HG03457 (cell line): ENCODE results near the gene PRDM12.

Source experiments
- ATAC-seq: cut with Tn5 transposase; IDR thresholded peaks from one replicate; pipeline ENCODE4 v1.9.1; 2021; ENCODE audit warnings: moderate number of reproducible peaks; ENCODE audit not compliant: unreplicated experiment

The PRDM12 gene

DNA sequence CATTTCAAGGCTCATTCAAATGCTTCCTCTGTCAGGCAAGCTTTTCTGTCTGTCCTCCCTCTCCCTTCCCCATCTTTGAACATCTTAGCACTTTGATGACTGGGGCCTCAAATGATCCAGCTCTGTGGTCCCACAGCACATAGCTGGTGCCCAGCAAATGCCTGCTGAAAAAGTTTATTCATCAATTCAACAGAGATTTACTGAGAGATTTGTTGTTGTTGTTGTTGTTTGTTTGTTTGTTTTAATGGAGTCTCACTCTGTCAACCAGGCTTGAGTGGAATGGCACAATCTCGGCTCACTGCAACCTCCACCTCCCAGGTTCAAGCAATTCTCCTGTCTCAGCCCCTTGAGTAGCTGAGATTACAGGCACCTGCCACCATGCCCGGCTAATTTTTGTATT, 23.2 kb downstream of the PRDM12 start:
- ATAC-seq: no peak

DNA sequence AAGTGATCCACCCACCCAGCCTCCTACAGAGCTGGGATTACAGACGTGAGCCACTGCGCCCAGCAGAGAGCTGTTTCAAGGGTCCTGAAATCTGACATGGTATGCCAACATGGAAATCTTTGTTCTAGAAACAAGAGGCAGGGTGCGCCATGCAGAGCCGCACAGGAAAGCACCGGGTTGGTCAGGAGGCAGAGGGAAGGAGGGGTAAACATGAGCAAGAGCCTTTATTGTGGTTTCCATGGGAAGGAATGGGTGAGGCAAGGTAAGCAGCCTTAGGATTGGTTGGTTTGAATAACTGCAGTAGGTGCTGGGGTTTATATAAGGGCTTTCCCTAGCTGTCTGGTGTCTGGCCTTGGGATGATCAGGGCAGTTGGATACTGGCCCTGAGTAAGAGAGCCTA, 23.7 kb downstream of the PRDM12 start:
- ATAC-seq: no peak

DNA sequence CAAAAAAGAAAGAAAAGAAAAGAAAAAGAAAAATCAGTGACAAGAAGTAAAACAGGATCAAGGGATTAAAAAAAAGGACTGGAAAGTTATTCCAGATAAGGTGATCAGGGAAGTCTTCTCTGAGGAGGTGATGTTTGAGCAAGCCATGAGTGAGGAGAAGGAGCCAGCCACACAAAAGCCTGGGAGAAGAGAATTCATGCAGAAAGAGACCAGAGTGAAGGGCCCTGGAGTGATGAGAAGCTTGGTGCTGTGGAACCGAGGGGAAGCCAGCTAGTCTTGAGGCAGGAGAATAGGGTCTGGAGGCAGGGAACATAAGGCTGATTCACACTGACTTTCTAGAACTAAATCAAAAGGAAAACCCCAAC, 25.2 kb downstream of the PRDM12 start:
- ATAC-seq: no peak

DNA sequence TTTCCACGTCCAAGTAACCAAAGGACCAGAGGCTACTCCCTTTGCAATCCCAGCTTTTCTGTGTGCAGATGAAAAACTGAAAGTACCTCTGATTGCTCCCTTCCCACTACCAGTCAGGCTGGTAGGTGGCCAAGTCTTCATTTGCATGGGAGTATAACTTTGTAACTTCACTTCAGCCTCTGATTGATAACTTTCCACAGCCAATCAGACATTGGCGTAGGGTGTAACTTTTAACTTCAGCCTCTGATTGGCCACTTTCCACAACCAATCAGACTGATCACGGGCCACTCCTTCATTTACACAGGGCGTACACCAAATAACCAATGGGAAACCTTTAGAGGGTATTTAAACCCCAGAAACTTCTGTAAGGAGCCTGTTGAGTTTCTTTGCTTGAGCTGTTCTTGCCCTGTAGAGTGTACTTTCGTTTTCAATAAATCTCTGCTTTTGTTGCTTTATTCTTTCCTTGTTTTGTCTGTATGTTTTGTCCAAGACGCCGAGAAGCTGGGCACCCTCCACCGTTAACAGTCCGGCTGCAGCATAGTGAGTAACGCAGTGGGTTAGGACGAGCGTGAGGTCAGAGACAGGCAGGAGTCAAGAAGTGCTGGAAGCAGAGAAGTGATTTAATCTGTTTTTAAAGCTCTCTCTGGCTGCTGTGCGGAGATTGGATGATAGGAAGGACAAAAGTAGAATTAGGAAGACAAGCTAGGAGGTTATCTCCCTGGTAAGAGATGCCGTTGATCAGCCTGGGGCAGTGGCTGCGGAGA, 25.7 kb downstream of the PRDM12 start:
- ATAC-seq: no peak

DNA sequence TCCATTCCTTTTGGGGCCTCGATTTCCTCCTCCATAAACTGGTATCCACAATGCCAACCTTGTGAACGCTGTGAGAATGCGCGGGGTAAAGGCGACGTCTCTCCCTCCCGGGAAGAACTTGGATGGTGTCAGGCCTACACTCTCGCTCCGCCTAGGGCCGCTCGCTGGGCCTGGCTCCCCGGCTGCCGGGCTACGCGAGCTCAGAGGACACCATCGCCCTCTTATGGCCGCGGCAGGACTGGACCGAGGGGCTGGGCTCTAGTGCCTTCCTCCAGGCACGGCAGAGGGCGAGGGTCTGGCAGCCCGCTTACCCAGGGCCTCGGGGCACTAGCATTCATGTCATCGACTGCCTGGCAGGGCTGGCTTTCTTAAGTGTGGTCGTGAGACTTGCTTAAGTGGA, 27.9 kb downstream of the PRDM12 start:
- ATAC-seq: no peak

DNA sequence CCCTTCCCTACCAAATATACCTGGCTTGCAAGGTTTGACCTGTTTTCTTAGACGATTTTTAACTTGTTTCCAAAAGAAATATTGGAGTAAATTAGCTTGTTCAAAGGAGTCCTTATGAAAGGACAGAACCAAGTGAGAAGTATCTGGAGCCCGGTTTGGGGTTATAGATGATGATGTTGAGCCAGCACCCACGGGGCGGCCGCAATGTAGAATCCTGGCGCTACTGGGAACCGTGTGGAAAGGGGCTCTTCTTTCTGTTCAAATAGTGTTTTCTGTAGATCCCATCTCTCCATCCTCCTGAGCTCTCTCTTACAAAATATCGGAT, 28.7 kb downstream of the PRDM12 start:
- no peak for ATAC-seq

DNA sequence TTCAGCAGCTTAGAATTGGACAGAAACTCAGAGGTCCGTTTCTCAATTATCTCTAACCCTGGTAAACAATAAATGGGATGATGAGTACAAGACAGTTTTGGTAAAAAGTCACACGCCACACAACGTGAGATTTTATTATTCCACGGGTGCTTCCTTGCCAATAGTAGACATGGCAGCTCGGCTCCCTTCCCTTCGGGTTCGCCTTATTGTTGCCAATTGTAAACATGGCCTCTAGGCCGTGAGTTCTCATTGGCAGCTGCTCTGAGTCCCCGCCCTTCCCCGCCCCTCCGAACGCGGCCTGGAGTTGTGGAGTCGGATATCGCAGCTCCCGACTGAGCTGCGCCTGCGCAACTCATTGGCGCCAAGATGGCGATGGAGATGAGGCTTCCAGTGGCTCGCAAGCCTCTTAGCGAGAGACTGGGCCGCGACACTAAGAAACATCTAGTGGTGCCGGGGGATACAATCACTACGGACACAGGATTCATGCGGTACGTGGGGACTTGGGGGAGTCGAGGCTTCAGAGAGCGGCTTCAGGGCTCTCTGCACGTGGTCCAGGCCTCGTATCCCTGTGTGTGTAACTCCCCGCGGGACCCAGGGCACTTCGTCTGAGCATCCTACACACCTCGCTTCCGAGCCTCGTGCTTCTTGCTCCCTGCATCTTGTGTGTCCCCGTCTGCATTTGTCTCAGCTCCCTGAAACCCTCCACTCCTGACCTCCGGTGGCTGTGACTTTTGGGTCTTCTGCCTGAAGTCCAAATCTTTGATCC, 29.2 kb downstream of the PRDM12 start, which contains the start of gene EXOSC2:
TSS of gene EXOSC2 (plus strand) at position 355 of the 766 bp plus-strand sequence. CDS start at position 367, 12 bp downstream.
- ATAC-seq: peak; percentile 67

DNA sequence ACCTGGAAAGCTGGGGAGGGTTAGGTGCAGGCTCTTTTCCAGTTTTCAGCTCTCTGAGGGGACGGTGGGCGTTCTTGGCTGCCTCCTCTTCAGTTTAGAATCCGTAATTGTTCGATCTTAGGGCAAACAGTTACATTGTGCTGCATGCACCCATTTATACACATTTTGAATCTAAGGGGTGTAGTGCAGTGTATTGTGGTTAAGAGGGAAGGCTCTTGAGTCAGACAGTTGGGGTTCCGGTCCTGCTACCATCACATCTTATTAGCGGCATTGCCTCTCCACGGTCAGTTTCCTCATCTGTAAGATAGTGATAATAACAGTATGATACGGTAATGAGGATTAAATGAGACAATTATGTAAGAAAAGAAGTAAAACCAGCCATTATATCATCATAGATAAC, 29.8 kb downstream of the PRDM12 start:
- ATAC-seq: no peak

DNA sequence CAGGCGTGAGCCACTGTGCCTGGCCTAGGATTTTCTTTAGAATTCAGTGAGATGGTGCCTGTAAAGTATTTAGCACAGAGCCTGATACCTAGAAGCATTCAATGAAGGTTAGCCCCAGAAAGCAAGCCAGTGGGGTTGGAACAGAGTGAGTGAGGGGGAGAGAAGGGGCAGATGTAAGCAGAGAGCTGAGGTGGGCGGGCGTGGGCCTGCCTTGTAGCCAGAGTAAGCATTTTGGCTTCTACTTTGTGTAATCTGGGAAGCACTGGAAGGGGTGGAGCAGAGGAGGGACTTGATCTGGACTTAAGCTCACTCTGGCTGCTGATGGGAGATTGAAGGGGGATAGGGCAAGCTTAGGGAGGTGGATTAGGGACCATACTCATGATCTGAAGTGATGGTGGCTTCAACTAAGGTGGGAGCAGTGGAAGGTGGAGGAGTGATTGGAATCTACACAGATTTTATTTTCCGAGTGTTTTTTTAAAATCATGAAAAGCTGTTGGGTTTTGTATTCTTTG, 31.8 kb downstream of the PRDM12 start:
- ATAC-seq: no peak

DNA sequence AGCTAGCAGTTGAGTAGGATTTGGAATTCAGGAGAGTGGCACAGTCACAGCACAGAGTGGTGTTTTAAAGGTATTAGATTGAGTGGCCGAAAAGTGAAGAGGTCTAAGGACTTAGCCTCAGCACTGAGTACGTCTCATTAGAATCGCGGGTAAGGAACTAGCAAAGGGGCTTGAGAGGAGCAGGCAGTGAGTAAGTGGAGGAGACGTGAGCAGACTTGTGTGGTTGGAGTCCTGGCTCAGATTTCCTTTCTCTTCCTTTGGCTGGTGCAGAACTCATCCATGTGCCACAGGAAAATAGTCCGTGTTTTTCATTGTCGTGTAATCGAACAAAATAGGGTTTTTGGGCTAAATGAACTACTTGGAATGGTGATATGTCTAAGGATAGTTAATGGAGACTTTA, 32.6 kb downstream of the PRDM12 start:
- ATAC-seq: no peak

DNA sequence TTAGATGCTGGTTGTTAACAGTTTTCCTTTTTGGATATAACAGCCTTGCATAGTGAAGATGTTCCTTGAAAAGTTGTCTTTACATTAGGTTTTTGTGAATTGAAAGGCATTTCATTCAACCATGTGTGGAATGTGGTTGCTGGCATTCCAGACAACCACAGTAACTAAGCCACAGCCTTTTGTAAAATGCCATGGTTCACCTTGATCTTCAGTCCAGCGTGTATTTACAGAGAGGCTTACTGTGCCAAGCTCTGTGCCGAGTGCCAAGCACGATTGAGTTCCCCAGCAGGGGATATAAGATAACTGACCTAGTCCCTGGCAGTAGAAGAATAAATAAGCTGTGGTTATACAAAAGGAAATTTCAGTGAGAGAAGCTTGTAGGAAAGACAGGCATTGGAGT, 34.1 kb downstream of the PRDM12 start:
- ATAC-seq: no peak

DNA sequence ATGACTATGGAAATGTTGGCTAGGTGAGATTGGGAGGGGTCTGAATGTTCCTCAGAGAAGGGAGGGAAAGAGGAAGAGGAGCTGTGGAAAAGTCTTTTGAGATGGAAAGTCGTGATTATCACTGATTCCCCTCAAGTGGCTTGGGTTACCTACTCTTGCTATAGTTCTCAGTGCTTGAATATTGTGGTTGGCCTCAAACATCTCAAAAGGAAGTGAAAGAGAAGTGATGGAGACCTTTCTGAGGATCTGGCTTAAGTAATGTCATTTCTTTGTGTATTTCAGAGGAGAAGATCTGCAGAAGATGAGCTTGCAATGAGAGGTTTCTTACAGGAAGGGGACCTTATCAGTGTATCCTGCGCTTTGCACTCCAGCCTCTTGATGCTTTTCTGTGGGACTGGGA, 34.7 kb downstream of the PRDM12 start:
- ATAC-seq: no peak

DNA sequence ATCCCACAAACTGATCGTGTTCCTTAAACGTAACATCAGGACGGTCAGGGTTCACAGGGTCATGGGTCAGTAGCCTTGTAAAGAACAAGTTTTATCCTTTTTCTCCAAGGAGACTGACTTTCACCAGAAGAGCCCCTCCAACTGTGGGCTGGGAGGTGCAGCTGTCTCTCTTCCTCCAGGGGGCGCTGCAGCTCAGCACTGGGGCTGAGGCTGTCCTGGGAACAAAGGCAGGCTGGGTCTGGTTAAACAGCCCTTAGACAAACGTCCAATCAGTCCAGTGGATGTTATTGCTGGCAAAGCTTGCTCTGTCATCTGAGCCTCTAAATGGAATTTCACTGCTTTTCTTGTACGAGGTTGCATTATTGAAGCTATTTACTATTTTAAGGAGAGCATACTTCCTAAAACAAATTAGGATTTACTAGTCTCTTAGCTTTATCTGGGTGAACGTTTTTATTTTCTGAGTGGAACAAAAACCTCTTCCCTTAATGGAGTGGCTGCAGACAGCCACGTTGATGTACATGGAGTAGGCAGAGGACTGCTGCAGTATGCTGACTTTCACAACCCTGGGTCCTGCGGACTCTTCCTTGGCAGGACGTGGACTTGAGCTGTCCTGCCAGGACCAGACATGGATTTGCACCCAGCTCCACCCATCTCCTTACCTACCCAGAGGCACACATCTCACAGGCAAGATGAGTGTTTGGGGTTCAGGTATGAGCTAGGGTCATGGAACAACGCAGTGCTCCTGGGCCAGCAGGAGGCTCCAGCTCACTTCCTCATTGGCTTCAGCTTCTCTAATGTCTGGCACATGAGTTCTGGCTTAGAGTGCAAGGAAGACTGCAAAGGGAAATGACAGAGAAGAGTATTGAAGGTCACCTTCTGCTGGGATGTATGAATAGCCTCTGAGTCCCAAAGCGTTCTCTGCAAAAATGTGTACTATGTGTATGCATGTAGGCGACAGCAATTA, 36.9 kb downstream of the PRDM12 start:
- ATAC-seq: no peak

DNA sequence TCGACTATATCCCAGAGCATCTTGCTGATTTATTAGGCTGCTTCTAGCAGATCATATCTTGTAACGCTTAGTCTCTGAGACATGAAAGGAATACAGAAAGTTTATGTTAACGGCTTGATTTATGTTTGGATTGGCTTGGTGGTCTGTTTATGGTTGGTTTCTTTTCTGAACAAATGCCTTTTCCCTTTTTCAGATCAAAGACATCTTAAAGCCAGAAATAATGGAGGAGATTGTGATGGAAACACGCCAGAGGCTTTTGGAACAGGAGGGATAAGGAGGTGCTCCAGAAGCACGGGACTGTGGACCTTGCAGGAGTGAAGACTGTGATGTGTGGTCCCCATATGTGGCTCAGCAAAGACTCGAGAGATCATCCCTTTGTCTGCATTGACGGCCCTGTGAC, 39.1 kb downstream of the PRDM12 start:
- no peak for ATAC-seq

DNA sequence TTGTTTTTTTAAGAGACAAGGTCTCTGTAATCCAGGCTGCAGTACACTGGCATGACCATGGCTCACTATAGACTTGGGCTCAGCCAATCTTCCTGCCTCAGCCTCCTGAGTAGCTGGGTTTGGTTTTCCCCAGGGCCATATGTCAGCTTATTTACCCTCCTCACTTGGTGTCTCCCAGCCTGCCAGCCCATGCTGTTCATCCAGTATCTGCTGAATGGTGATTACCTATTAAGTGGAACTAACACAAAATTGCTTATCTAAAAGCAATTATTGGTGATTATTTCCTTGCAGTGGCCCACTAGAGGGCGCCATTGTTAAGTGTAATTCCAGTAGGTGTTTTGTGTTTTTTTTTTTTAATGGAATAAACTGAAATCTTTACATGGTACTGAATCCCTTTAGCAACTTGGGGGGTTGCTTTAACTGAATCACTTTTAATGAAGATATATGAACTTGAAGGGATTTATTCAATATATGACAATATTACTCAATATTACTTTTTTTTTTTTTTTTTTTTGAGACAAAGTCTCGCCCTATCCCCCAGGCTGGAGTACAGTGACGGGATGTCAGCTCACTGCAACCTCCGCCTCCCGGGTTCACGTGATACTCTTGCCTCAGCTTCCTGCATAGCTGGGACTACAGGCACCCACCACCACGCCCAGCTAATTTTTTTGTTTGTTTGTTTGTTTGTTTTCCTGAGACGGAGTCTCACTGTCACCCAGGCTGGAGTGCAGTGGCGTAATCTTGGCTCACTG, 43.0 kb downstream of the PRDM12 start:
- ATAC-seq: no peak

DNA sequence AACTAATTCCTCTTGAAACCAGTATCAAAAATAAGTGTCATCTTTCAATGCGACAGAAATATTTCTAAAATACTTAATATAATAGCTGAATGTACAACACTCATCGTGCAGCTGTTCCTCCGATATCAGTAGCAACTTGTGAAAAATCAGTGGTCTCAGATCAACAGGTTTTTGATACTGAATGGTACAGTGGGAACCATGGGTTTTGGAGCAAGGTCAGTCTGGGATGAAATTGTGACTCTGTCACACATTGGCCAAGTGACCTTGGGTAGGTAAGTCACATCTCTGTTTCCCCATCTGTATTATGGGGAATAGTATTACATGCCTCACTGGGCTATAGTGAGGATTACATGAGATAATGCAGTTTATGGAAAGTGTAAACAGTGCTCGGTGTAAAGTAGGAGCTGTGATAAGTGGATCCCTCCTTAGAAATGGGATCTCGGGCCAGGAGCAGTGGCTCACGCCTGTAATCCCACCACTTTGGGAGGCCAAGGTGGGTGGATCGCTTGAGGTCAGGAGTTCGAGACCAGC, 46.5 kb downstream of the PRDM12 start:
- no peak for ATAC-seq

DNA sequence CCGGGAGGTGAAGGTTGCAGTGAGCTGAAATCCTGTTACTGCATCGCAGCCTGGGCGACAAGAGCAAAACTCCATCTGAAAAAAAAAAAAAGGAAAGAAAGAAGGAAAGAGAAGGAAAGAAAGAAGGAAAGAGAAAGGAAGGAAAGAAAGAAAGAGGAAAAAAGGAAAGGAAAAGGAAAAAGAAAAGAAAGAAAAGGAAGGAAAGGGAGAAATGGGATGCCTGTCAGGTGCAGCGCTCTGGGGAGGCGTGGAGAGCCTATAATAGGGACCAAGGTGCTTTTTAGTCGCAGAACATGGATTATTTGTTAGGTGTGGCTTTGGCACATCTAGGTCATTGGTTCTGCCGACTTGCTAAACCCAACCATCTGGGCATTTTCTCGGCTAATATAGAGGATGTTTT, 47.1 kb downstream of the PRDM12 start:
- no peak for ATAC-seq

DNA sequence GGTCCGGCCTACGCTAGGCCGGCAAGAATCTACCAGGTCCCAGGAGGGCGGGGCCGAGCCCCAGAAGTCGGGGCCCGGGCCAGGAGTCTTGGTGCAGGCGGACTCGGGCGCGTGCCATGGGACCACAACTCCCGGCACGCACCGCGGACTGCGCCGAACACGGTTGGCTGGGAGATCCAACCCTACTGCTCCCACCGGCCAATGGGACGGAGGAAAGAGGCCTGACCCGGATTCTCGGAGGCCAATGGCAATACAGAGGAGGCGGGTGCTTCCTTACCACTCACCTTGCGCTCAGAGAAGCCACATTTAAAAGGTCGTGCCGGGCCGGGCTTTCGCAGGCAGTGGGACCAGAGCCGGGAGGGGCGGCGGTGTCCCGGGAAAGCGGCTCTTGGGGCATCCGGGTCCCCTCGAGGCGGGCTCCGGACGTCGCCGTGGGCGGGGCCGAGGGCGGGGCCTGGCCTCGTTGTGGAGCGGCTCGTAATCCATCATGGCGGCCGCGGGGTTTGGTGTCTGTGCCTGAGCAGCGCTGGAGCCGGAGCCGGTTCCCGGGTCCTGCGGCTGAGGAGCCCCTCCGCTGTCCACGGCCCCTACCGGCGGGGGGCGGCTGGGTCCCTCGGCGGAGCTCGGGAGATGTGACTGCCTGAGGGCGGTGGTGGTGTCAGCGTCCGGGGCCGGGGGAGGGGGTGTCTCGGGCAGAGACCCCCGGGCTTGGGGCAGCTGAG, 48.3 kb downstream of the PRDM12 start:
- ATAC-seq: peak; percentile 92

DNA sequence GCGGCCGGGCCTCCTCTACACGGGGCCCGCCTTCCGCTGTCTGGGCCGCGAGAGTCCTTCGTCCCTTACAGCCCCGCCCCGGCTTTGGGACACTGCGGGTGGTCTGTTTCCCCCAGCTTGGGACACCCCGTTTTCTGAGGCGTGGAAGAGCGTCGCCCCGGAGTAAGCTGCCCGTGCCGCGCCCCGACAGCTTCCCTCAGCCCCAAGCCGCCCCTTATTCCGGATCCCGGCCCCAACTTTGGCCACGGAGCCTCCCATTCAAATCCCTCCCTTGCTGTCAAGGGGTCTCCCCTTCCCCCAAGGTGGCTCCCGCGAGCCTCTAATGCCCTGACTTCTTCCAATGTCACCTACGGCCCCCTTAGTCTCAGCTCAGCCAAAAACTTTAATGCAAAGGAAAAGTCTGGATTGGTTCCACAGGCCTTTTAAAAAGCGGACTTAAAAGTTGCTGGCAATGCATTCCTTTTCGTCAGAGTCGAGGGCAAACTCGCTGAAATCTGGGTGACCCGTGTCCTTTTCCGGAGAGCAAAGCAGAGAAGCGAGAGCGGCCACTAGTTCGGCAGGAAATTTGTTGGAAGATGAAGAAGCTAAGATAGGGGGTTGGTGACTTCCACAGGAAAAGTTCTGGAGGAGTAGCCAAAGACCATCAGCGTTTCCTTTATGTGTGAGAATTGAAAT, 49.0 kb downstream of the PRDM12 start:
- ATAC-seq: no peak
